Endothelial cell of umbilical vein (primary cell): ENCODE results near the gene SIAH1. TPM values are rescaled to one million over a fixed set of nuclear protein-coding genes. Genes with fewer than 3 reads are reported as not detected.

ENCODE experiments used
- BruUV-seq: library from RNA; stranded (reverse); fragments of 400-500 nt; replicated peaks from 2 replicates; lab custom pipeline; 2021; lab: Mats Ljungman, UMichigan
- CTCF ChIA-PET: fragments of 300-600, 350-600 bp; sonication (Branson Sonifier 250); formaldehyde crosslinking; loops from one replicate; lab custom pipeline; 2021; ENCODE audit warnings: antibody characterized with exemption, inconsistent platforms; lab: Charles Lee
- POLR2A ChIA-PET: fragments of 300-600, 350-600 bp; sonication (Branson Sonifier 250); formaldehyde crosslinking; loops from one replicate; lab custom pipeline; 2021; ENCODE audit warnings: antibody characterized with exemption, inconsistent platforms; lab: Charles Lee
- DNase-seq: peaks from one replicate; pipeline ENCODE4 v3.0.0-alpha.2; 2011; ENCODE audit warnings: low read depth, low spot score
- FAIRE-seq: peaks from 2 replicates; lab custom pipeline; 2011; peaks lifted over from hg19 to GRCh38; lab: Jason Lieb, UNC
- H2AFZ ChIP-seq: 2 replicates; pipeline ENCODE4 v1.6.0; 2012; ENCODE audit warnings: low read depth, low read length, control low read depth, inconsistent platforms
- H3K27ac ChIP-seq: 2 replicates; pipeline ENCODE4 v1.5.1; 2011; ENCODE audit warnings: low read depth, mild to moderate bottlenecking, control low read depth, low read length, moderate library complexity; ENCODE audit not compliant: insufficient read depth
- H3K27me3 ChIP-seq, 2 experiments: 2 replicates each; pipeline versions ENCODE4 v1.6.0 to v1.6.1; 2011; ENCODE audit warnings: low read length in 2 of 2, mixed read lengths in 1 of 2; ENCODE audit not compliant: control insufficient read depth in 2 of 2, insufficient read depth in 2 of 2
- H3K36me3 ChIP-seq, 2 experiments: 2 replicates in 1 of 2; 3 replicates in 1 of 2; pipeline ENCODE4 v1.5.1; 2011; ENCODE audit warnings: low read length in 2 of 2, mild to moderate bottlenecking in 1 of 2, moderate library complexity in 1 of 2; ENCODE audit not compliant: control insufficient read depth in 2 of 2, insufficient read depth in 2 of 2; ENCODE audit errors: extremely low read depth in 1 of 2
- H3K4me1 ChIP-seq: 3 replicates; pipeline ENCODE4 v1.5.1; 2011; ENCODE audit warnings: mild to moderate bottlenecking, low read length; ENCODE audit not compliant: control insufficient read depth, insufficient read depth; ENCODE audit errors: extremely low read depth
- H3K4me2 ChIP-seq: 2 replicates; pipeline ENCODE4 v1.6.1; 2011; ENCODE audit warnings: low read length, control low read depth, mixed read lengths; ENCODE audit not compliant: insufficient read depth
- H3K4me3 ChIP-seq, 3 experiments: fragments of 200-600 bp in 1 of 3; sonication (generic), shearing (Covaris generic) in 1 of 3; replicated peaks in 1 of 3; 2 replicates each; pipeline ENCODE4 v1.5.1; 2011 to 2016; ENCODE audit warnings: control low read depth in 3 of 3, low read length in 3 of 3, mild to moderate bottlenecking in 2 of 3, inconsistent platforms in 1 of 3, low read depth in 1 of 3, moderate library complexity in 1 of 3; ENCODE audit not compliant: insufficient read depth in 1 of 3
- H3K79me2 ChIP-seq: 2 replicates; pipeline ENCODE4 v1.6.0; 2012; ENCODE audit warnings: low read length, inconsistent platforms; ENCODE audit not compliant: control insufficient read depth, insufficient read depth
- H3K9ac ChIP-seq: replicated peaks from 2 replicates; pipeline ENCODE3; 2011; ENCODE audit warnings: low read length, control low read depth; ENCODE audit not compliant: insufficient read depth; ENCODE audit errors: extremely low read depth
- H3K9me1 ChIP-seq: replicated peaks from 3 replicates; pipeline ENCODE4 v1.6.0; 2011; ENCODE audit warnings: mild to moderate bottlenecking, low read length; ENCODE audit not compliant: control insufficient read depth, insufficient read depth; ENCODE audit errors: extremely low read depth
- H3K9me3 ChIP-seq: replicated peaks from 2 replicates; pipeline ENCODE4 v1.5.1; 2012; ENCODE audit warnings: low read length, inconsistent platforms; ENCODE audit not compliant: control insufficient read depth, insufficient read depth
- H4K20me1 ChIP-seq: replicated peaks from 2 replicates; pipeline ENCODE3; 2011; ENCODE audit warnings: mild to moderate bottlenecking, low read length; ENCODE audit not compliant: control insufficient read depth, insufficient read depth; ENCODE audit errors: extremely low read depth
- CTCF ChIP-seq, 2 donors: IDR thresholded peaks; 1 replicate in 1 of 2; 2 replicates in 1 of 2; pipeline ENCODE4 v1.5.1; 2011; ENCODE audit warnings: low read length in 2 of 2, mild to moderate bottlenecking in 2 of 2, moderate library complexity in 2 of 2, control low read depth in 1 of 2, inconsistent platforms in 1 of 2, low read depth in 1 of 2; ENCODE audit not compliant: insufficient read depth in 1 of 2; ENCODE audit errors: extremely low read depth in 1 of 2
- EZH2 ChIP-seq: IDR thresholded peaks from 2 replicates; pipeline ENCODE4 v1.6.1; 2012; ENCODE audit warnings: borderline replicate concordance, low read depth, mild to moderate bottlenecking, moderate library complexity, low read length, inconsistent platforms; ENCODE audit not compliant: severe bottlenecking
- FOS ChIP-seq: IDR thresholded peaks from 2 replicates; pipeline ENCODE4 v1.6.1; 2011; ENCODE audit warnings: mild to moderate bottlenecking, low read length, moderate library complexity, borderline replicate concordance; ENCODE audit not compliant: insufficient read depth
- GATA2 ChIP-seq: IDR thresholded peaks from 2 replicates; pipeline ENCODE4 v1.7.0; 2011; ENCODE audit warnings: low read depth, mild to moderate bottlenecking, moderate library complexity, mixed read lengths, low read length; ENCODE audit not compliant: insufficient read length, insufficient read depth
- JUN ChIP-seq: IDR thresholded peaks from 2 replicates; pipeline ENCODE4 v1.6.1; 2011; ENCODE audit warnings: borderline replicate concordance, low read depth; ENCODE audit not compliant: insufficient read length, insufficient read depth
- MAX ChIP-seq: IDR thresholded peaks from 2 replicates; pipeline ENCODE4 v1.6.1; 2011; ENCODE audit not compliant: insufficient read depth, insufficient read length
- MYC ChIP-seq: IDR thresholded peaks from one replicate; pipeline ENCODE4 v1.6.1; 2011; ENCODE audit warnings: mild to moderate bottlenecking, low read depth, low read length
- POLR2A ChIP-seq: IDR thresholded peaks from 2 replicates; pipeline ENCODE4 v1.6.1; 2012; ENCODE audit warnings: low read depth, mild to moderate bottlenecking, control low read depth, low read length
- POLR2AphosphoS5 ChIP-seq: IDR thresholded peaks from 2 replicates; pipeline ENCODE4 v1.6.1; 2012; ENCODE audit warnings: low read depth, mild to moderate bottlenecking, control low read depth, low read length, moderate library complexity; ENCODE audit not compliant: insufficient read depth
- dilution Hi-C: fragments of 300-500 bp; cut with MboI; formaldehyde crosslinking; loops from one replicate; pipeline ENCODE4 v1.15.0; 2019; ENCODE audit warnings: low sequenced_read_pairs; ENCODE audit not compliant: extremely low pct_ligation_motif_present
- intact Hi-C: fragments of 100-400 bp; cut with micrococcal nuclease; formaldehyde crosslinking; loops from one replicate; pipeline ENCODE4 v1.10.0; 2022
- polyA plus RNA-seq, 4 experiments: library from polyadenylated mRNA; depleted of rRNA in 3 of 4; stranded (reverse) in 3 of 4; unstranded in 1 of 4; fragments of >200 nt; gene quantifications; 2 replicates each; pipeline versions ENCODE4 v1.2.1 to v1.2.3, GENCODE V29; 2011 to 2012; ENCODE audit warnings: missing spikeins in 1 of 4
- total RNA-seq: library from RNA; stranded (reverse); gene quantifications from 2 replicates; pipeline ENCODE4 v1.2.3, GENCODE V29; 2021

Gene SIAH1
- total and polyA plus RNA-seq, 2 donors (not counting 3 experiments of a cell fraction or from before 2014, with no cell fraction given), result 14.4 to 19.9 TPM

GRCh38 chr16:48342591-48342990 is 42.6 kb downstream of the SIAH1 start:
- H3K4me2 ChIP-seq, result no peak overlapping the region
- no peak for DNase-seq
- TF ChIP-seq POLR2A (no peak), JUN (no peak), CTCF (IDR thresholded peaks at IDR 0.05; ENCODE audit: extremely low read depth in 1 of 2, insufficient read depth in 1 of 2, low read depth in 1 of 2, low read length in 2 of 2) (no peak), POLR2AphosphoS5 (no peak), FOS (no peak), EZH2 (no peak), MAX (no peak), MYC (no peak), GATA2 (no peak)
- FAIRE-seq, result no peak
- peaks cover 2 to 9% of the 10 kb centered on the region in 2 experiments for H3K36me3 ChIP-seq
- H4K20me1 ChIP-seq, result no peaks in the 10 kb centered on the region
- H2AFZ ChIP-seq, result no peak overlapping the region
- BruUV-seq, result no TSS peak
- CTCF ChIA-PET, result interaction anchor here (2.2 kb wide), 1 partner anchor 11 kb away, joined by 4 read pairs; no protein-coding TSS in a partner anchor
- H3K4me1 ChIP-seq, result no peaks in the 10 kb centered on the region
- H3K9me3 ChIP-seq, result no peaks in the 10 kb centered on the region
- intact Hi-C loops, result no loop called here
- POLR2A ChIA-PET, result no interaction called here
- no peaks in the 10 kb centered on the region for H3K79me2 ChIP-seq
- dilution Hi-C loops, result no loop called here
- no peak overlapping the region for H3K27ac ChIP-seq
- H3K4me3 ChIP-seq, result no peak overlapping the region
- H3K9me1 ChIP-seq, result no peaks in the 10 kb centered on the region
- no peak overlapping the region for H3K9ac ChIP-seq
- no peaks in the 10 kb centered on the region for H3K27me3 ChIP-seq
